ENCODE measurements around the gene HTR2C. TPM values are rescaled to one million over a fixed set of nuclear protein-coding genes. Genes with fewer than 3 reads are reported as not detected.

The HTR2C gene
- total RNA-seq (not detected), polyA plus RNA-seq (not detected)

DNA sequence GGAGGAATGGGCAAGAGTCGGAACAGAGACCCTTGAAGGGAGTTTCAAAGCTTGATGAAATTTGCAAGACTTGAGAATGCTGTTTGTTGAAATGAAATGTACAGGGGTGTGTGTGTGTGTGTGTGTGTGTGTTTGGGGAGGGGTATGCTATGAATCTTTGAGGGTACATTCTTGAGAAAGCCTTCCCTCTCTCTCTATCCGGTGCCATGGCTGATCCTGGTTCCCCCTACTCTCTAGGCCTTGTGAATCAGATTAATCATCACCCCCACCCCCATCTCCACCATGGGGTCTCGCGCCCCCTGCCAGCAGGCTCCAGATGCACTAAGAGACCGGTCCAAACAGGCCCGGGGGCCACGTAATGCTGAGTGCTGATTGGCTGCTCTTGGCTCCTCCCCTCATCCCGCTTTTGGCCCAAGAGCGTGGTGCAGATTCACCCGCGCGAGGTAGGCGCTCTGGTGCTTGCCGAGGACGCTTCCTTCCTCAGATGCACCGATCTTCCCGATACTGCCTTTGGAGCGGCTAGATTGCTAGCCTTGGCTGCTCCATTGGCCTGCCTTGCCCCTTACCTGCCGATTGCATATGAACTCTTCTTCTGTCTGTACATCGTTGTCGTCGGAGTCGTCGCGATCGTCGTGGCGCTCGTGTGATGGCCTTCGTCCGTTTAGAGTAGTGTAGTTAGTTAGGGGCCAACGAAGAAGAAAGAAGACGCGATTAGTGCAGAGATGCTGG is at the start of gene HTR2C:
HTR2C (plus strand) TSS at position 441 of the 729 bp plus-strand sequence. CDS start 142,851 bp downstream, outside the sequence.
- Mint-ChIP-seq H3K36me3 (peaks cover 0 to 1% (median 0%) of the 10 kb centered on the region in 3 donors), H3K27me3 (peaks cover 6 to 32% of the 10 kb centered on the region in 2 donors), H3K27ac (no peak within 1 kb of the TSS), H3K4me1 (no peaks in the 10 kb centered on the region), H3K4me3 (no peak within 1 kb of the TSS), H3K9me3 (peaks cover 0 to 13% (median 3%) of the 10 kb centered on the region in 5 donors)
- H3K4me3 ChIP-seq (ENCODE audit: low read length), result no peak within 1 kb of the TSS
- ChIA-PET CTCF (no interaction called here), POLR2A (no interaction called here)
- H3K4me1 ChIP-seq (ENCODE audit: insufficient read depth, low read length), result no peaks in the 10 kb centered on the region
- H3K9me3 ChIP-seq (ENCODE audit: low read length), result no peaks in the 10 kb centered on the region
- no peak for DNase-seq
- no peak within 1 kb of the TSS for H3K27ac ChIP-seq (ENCODE audit: low read depth, low read length)
- no peaks in the 10 kb centered on the region for H3K36me3 ChIP-seq (ENCODE audit: insufficient read depth, low read length)
- no peaks in the 10 kb centered on the region for H3K27me3 ChIP-seq (ENCODE audit: insufficient read depth, low read length, poor library complexity, severe bottlenecking)

DNA sequence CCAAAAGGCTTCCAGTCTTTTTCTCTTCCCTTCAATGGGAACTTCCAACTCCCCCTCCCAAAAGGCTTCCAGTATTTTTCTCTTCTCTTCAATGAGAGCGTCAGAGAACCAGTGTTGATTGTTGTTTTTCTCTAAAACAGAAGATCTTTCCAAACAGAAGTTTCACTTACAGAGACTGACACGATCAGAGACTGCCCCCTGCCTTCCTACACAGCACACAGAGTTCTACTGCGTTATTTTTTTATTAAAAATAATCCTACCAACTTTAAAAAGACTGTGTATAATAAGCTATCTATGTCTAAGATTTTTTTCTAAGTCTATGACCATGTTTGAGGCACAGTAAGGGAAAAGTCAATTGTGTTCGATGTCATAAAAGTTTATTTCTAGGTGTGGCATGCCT is 3.5 kb upstream of the HTR2C start:
- CTCF ChIA-PET, result no interaction called here
- Mint-ChIP-seq H3K27me3 (peaks cover 6 to 29% of the 10 kb centered on the region in 2 donors), H3K36me3 (peaks cover 0 to 1% (median 0%) of the 10 kb centered on the region in 3 donors), H3K4me3 (no peak overlapping the region), H3K4me1 (no peaks in the 10 kb centered on the region), H3K27ac (no peak overlapping the region), H3K9me3 (peaks cover 0 to 13% (median 3%) of the 10 kb centered on the region in 5 donors)
- POLR2A ChIA-PET, result no interaction called here
- Histone ChIP-seq H3K27me3 (ENCODE audit: insufficient read depth, low read length, poor library complexity, severe bottlenecking) (no peaks in the 10 kb centered on the region), H3K9me3 (ENCODE audit: low read length) (no peaks in the 10 kb centered on the region), H3K36me3 (ENCODE audit: insufficient read depth, low read length) (no peaks in the 10 kb centered on the region), H3K4me3 (ENCODE audit: low read length) (no peak overlapping the region), H3K4me1 (ENCODE audit: insufficient read depth, low read length) (no peaks in the 10 kb centered on the region), H3K27ac (ENCODE audit: low read depth, low read length) (no peak overlapping the region)
- DNase-seq, result no peak

DNA sequence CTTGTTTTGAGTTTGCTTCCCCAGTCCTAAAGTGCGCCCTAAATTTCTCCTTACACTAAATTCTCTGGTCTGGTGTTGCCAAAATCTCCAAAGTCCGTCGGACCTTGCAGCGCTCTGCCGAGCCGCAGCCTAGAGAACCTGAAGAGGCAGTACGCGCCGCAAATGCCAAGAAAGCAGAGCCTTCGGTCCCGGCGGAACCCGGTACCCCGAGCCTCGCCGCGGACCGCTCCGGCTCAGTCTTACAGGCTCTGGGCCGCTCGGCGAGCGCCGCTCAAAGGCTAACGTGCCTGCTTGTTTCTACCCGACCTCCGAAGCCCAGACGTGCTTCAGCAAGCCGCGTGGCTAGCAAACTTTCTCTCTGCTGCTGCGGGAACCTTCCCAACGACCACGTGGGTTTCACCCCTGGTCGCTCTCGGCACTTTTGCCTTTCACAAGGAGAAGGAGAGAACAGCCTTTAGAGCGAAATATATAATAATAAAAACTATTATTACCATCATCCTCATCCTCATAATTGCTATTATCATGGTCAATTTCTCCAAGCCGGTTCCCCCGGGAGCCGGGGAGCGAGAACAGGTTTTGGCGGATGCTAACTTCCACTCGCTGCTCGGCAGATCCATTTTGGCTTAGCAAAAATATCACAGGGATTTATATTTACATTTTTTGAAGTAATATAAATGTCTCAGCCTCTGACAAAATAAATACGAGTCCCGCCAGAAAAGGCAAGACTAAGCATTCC is 2.2 kb upstream of the HTR2C start:
- Mint-ChIP-seq H3K27me3 (peaks cover 6 to 32% of the 10 kb centered on the region in 2 donors), H3K4me3 (no peak overlapping the region), H3K36me3 (peaks cover 0 to 1% (median 0%) of the 10 kb centered on the region in 3 donors), H3K9me3 (peaks cover 0 to 13% (median 3%) of the 10 kb centered on the region in 5 donors), H3K27ac (no peak overlapping the region), H3K4me1 (no peaks in the 10 kb centered on the region)
- H3K27me3 ChIP-seq (ENCODE audit: insufficient read depth, low read length, poor library complexity, severe bottlenecking), result no peaks in the 10 kb centered on the region
- no peaks in the 10 kb centered on the region for H3K36me3 ChIP-seq (ENCODE audit: insufficient read depth, low read length)
- H3K27ac ChIP-seq (ENCODE audit: low read depth, low read length), result no peak overlapping the region
- no peak overlapping the region for H3K4me3 ChIP-seq (ENCODE audit: low read length)
- DNase-seq, result no peak
- H3K4me1 ChIP-seq (ENCODE audit: insufficient read depth, low read length), result no peaks in the 10 kb centered on the region
- ChIA-PET CTCF (no interaction called here), POLR2A (no interaction called here)
- no peaks in the 10 kb centered on the region for H3K9me3 ChIP-seq (ENCODE audit: low read length)

DNA sequence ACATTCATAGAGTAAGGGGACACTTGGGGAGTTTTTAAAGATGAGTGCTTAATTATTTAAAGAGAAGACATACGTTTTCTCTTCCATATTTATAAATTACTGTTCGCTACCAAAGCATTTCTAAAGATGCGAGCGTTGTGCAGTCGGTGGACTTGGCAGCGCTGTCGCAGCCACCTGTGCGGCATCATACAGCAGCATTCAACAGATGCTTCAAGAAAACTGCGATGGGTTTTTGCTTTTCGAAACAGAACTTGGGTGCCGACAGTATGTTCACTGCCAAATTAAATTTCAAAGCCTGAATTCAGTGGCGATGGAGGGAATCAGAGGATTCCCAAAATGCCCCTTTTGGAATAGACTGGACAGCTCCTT is 1.6 kb upstream of the HTR2C start:
- no peaks in the 10 kb centered on the region for H3K27me3 ChIP-seq (ENCODE audit: insufficient read depth, low read length, poor library complexity, severe bottlenecking)
- CTCF ChIA-PET, result no interaction called here

DNA sequence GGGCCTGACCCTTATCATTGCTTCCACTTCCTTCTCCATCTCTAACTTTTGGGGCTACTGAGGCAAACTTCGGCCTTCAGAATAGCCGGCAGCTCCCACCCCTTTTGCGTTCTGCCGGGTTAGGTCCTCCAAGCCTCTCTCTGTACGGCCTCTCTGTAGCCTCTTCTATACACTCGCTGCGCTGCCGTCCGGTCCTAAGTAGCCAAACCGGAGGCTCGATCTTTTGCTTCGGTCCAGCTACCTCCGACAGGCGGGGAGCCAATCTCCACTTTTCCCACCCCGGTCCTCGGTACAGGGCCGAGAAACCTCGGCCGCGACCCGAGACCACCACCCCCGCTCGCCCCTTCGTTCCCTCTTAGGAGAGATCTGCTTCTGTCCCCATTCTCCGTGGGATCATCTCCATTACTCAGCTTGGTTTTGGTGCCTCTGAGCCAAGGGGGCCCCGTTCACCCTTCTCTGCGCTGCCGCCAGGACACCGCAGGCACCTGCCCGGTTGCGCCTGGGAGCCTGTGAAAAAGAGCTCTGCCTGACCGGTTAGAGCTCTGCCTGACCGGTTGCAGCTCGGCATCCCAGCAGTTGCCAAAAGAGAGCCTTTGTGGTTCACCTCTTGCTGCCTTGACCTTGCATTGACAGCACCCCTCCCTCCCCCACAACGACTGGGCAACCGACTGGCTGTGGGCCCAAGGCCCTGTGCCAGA is 1.0 kb upstream of the HTR2C start:
- H3K4me1 Mint-ChIP-seq, result no peaks in the 10 kb centered on the region
- peaks cover 0 to 13% (median 3%) of the 10 kb centered on the region in 5 donors for H3K9me3 Mint-ChIP-seq

More for the DNA sequence above, 1.6 kb upstream of the HTR2C start:
- H3K36me3 ChIP-seq (ENCODE audit: insufficient read depth, low read length), result no peaks in the 10 kb centered on the region
- no peaks in the 10 kb centered on the region for H3K9me3 ChIP-seq (ENCODE audit: low read length)
- DNase-seq, result no peak
- Mint-ChIP-seq H3K27ac (no peak overlapping the region), H3K9me3 (peaks cover 0 to 13% (median 3%) of the 10 kb centered on the region in 5 donors), H3K4me3 (no peak overlapping the region), H3K36me3 (peaks cover 0 to 1% (median 0%) of the 10 kb centered on the region in 3 donors), H3K27me3 (peaks cover 6 to 32% of the 10 kb centered on the region in 2 donors), H3K4me1 (no peaks in the 10 kb centered on the region)
- H3K27ac ChIP-seq (ENCODE audit: low read depth, low read length), result no peak overlapping the region
- no peak overlapping the region for H3K4me3 ChIP-seq (ENCODE audit: low read length)
- POLR2A ChIA-PET, result no interaction called here
- H3K4me1 ChIP-seq (ENCODE audit: insufficient read depth, low read length), result no peaks in the 10 kb centered on the region

DNA sequence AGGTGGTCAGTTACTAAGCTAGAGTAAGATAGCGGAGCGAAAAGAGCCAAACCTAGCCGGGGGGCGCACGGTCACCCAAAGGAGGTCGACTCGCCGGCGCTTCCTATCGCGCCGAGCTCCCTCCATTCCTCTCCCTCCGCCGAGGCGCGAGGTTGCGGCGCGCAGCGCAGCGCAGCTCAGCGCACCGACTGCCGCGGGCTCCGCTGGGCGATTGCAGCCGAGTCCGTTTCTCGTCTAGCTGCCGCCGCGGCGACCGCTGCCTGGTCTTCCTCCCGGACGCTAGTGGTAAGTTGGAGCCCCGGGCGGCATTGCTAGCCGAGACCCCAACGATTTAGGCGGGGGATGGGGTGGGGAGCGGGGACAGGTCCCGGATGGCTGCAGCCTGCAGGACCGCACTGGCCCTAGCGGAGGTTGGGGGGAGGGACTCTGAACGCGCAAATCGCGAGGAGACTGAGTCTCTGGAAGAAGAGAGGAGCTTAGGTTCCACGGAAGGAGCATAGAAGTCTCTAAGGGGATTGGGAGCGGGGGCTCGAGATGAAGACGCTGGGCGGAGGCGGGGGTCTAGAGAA is 573 bp downstream of the HTR2C start:
- Mint-ChIP-seq H3K36me3 (peaks cover 0 to 1% (median 0%) of the 10 kb centered on the region in 3 donors), H3K4me3 (no peak overlapping the region), H3K9me3 (peaks cover 0 to 13% (median 3%) of the 10 kb centered on the region in 5 donors), H3K27ac (no peak overlapping the region), H3K27me3 (peaks cover 6 to 32% of the 10 kb centered on the region in 2 donors), H3K4me1 (no peaks in the 10 kb centered on the region)
- ChIA-PET CTCF (no interaction called here), POLR2A (no interaction called here)
- no peaks in the 10 kb centered on the region for H3K27me3 ChIP-seq (ENCODE audit: insufficient read depth, low read length, poor library complexity, severe bottlenecking)
- DNase-seq, result no peak
- H3K36me3 ChIP-seq (ENCODE audit: insufficient read depth, low read length), result no peaks in the 10 kb centered on the region
- H3K4me1 ChIP-seq (ENCODE audit: insufficient read depth, low read length), result no peaks in the 10 kb centered on the region
- H3K4me3 ChIP-seq (ENCODE audit: low read length), result no peak overlapping the region
- H3K27ac ChIP-seq (ENCODE audit: low read depth, low read length), result no peak overlapping the region
- H3K9me3 ChIP-seq (ENCODE audit: low read length), result no peaks in the 10 kb centered on the region

More for the DNA sequence above, 1.0 kb upstream of the HTR2C start:
- no peak overlapping the region for H3K27ac ChIP-seq (ENCODE audit: low read depth, low read length)
- H3K4me3 ChIP-seq (ENCODE audit: low read length), result no peak overlapping the region
- CTCF ChIA-PET, result no interaction called here
- H3K36me3 ChIP-seq (ENCODE audit: insufficient read depth, low read length), result no peaks in the 10 kb centered on the region
- no peak for DNase-seq
- Mint-ChIP-seq H3K27ac (no peak overlapping the region), H3K27me3 (peaks cover 6 to 32% of the 10 kb centered on the region in 2 donors), H3K36me3 (peaks cover 0 to 1% (median 0%) of the 10 kb centered on the region in 3 donors), H3K4me3 (no peak overlapping the region)
- POLR2A ChIA-PET, result no interaction called here
- H3K9me3 ChIP-seq (ENCODE audit: low read length), result no peaks in the 10 kb centered on the region
- no peaks in the 10 kb centered on the region for H3K27me3 ChIP-seq (ENCODE audit: insufficient read depth, low read length, poor library complexity, severe bottlenecking)
- H3K4me1 ChIP-seq (ENCODE audit: insufficient read depth, low read length), result no peaks in the 10 kb centered on the region

DNA sequence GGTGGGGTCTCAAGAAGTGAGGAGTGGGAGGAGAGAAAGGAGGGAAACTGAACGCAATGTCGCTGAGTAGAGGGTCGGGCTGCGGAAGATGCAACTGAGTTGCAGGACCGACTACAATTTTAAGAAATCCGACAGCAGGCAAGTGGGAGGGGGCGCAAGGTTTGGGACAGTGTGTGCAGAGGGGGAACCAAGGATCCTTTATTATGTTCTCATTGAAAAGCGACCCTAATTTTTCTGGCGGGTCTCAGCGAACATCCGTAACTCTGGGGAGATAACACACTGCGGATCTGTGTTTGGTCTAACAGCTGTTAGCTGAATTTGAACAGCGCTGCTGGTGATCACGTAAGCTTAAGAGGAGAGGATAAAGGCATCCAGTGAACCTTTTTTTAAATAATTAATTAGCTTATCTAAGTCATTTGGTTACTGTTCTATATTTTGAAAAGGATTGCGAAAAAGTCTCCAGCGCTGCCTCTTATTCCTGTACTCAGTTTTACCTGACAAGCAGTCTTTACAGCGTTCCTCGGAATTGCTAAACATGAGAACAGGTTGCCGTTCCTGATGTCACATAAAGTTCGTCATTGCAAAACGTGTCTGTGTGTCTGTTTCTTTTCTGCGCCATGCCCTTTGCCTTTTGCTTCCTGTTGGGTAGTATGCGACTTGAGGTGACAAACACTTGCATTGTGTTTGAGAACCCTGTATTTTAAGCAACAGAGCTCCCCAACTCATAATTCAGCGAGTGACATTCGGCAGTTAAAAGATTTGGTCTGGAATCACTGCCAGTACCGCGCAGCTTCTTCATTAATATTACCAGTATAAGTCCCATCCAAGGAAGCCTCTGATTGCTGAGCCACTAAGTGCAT is 1.3 kb downstream of the HTR2C start:
- Histone ChIP-seq H3K27ac (ENCODE audit: low read depth, low read length) (no peak overlapping the region), H3K4me3 (ENCODE audit: low read length) (no peak overlapping the region), H3K9me3 (ENCODE audit: low read length) (no peaks in the 10 kb centered on the region), H3K27me3 (ENCODE audit: insufficient read depth, low read length, poor library complexity, severe bottlenecking) (no peaks in the 10 kb centered on the region), H3K4me1 (ENCODE audit: insufficient read depth, low read length) (no peaks in the 10 kb centered on the region), H3K36me3 (ENCODE audit: insufficient read depth, low read length) (no peaks in the 10 kb centered on the region)
- no peak for DNase-seq
- Mint-ChIP-seq H3K27me3 (peaks cover 6 to 31% of the 10 kb centered on the region in 2 donors), H3K4me1 (no peaks in the 10 kb centered on the region), H3K9me3 (peaks cover 0 to 13% (median 4%) of the 10 kb centered on the region in 5 donors), H3K36me3 (peaks cover 0 to under 1% (median 0%) of the 10 kb centered on the region in 3 donors), H3K27ac (no peak overlapping the region), H3K4me3 (no peak overlapping the region)
- ChIA-PET CTCF (no interaction called here), POLR2A (no interaction called here)

All from CD8-positive, alpha-beta memory T cell (primary cell).